ENCODE data around the gene BACH1.
A peak's percentile ranks its signal among the peaks of the same experiment; 100 is the strongest.

The BACH1 gene

DNA sequence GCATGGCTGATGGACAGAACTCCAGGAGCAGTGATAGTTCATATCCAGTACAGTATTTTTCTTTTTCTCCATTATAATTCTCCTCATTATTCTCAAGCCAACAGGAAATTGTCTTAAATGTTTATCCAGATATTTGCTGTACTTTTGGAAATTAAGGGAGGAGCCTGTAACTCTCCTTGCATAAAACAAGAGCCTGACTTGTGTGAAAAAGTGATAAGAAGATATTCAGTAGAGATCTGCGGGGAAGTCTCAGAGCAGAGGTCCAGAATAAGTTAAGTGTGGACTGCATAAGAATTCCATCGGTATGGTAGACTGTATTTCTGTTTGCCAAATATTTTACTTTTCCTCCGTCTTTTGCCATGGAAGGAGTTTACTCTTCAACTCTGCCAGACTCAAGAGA lies 70.2 kb downstream of the BACH1 start:
- TF ChIP-seq, protein P1, sequence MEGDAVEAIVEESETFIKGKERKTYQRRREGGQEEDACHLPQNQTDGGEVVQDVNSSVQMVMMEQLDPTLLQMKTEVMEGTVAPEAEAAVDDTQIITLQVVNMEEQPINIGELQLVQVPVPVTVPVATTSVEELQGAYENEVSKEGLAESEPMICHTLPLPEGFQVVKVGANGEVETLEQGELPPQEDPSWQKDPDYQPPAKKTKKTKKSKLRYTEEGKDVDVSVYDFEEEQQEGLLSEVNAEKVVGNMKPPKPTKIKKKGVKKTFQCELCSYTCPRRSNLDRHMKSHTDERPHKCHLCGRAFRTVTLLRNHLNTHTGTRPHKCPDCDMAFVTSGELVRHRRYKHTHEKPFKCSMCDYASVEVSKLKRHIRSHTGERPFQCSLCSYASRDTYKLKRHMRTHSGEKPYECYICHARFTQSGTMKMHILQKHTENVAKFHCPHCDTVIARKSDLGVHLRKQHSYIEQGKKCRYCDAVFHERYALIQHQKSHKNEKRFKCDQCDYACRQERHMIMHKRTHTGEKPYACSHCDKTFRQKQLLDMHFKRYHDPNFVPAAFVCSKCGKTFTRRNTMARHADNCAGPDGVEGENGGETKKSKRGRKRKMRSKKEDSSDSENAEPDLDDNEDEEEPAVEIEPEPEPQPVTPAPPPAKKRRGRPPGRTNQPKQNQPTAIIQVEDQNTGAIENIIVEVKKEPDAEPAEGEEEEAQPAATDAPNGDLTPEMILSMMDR (IDR thresholded peaks at IDR 0.05; ENCODE audit: insufficient read depth, low read length, missing control alignments), result no peak
- H3K4me3 ChIP-seq (ENCODE audit: low read depth, low read length), result no peak overlapping the region
- ChIA-PET POLR2A (no interaction called here), CTCF (interaction anchor here (0.7 to 6.1 kb wide), 4 partner anchors 7 to 277 kb away, joined by 3 to 138 read pairs (median 18); no protein-coding TSS in a partner anchor)
- no peak for DNase-seq (ENCODE audit: low read depth, low spot score)

DNA sequence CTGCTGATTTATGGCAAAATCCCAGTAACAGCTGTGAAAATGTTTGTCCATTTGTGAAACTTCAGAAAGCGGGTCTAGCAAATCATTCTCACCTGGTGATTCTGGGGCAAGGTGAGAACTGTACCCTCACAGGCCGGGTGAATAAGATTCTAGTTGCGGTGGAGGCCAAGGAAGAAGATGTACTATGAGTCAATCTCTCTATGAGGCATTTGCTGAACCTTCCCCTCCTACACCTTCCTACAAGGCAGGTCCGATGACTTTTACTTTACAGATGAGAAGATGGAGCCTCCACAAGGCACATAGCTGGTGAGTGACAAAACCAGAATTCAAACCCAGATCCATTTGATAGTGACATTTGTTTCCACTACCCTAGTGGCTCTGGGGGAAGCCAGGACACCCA lies 72.7 kb downstream of the BACH1 start:
- DNase-seq (ENCODE audit: low read depth, low spot score), result no peak
- POLR2A ChIA-PET, result no interaction called here
- no peak overlapping the region for H3K4me3 ChIP-seq (ENCODE audit: low read depth, low read length)
- TF ChIP-seq, protein P1 (IDR thresholded peaks at IDR 0.05; ENCODE audit: insufficient read depth, low read length, missing control alignments), result no peak
- CTCF ChIA-PET, result interaction anchor here (0.6 to 6.1 kb wide), 30 partner anchors 8 to 478 kb away, joined by 3 to 138 read pairs (median 5); partner anchors contain the start of gene MAP3K7CL

DNA sequence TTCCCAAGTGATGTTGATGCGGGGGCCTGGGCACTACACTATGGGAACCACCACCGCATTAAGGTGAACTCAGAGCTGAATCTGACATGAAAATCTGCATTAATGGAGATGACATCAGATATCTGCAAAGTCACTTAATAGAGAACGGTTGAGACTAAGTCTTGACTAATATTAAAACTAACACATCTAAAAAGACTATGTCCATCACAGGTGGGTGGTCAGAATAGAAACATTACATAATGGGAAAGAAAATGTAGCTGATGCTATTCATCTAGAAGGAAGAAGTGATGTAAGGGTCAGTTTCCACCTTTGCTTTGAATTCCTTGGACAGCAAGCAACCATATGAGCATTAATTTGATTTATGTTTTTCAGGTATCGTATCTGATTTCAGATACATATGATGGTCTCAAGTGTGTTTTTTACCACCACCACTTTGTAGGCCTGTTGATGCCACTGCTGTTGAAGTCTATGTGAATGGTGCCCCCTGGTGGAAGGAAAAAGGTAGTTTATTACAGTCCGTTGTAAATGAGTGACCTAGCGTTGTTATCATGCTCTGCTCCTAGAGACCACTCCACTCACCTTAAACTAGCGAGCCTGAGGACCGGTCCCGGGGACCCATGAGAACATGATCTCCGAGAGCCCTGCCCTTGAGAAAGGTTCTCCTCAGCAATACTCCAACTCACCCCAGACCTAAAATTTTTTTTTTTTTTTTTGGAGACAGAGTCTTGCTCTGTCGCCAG lies 73.5 kb downstream of the BACH1 start:
- DNase-seq (ENCODE audit: low read depth, low spot score), result no peak
- TF ChIP-seq, protein P1 (IDR thresholded peaks at IDR 0.05; ENCODE audit: insufficient read depth, low read length, missing control alignments), result peak; percentile 62
- ChIA-PET CTCF (interaction anchor here (0.6 to 6.1 kb wide), 33 partner anchors 8 to 477 kb away, joined by 3 to 138 read pairs (median 5); no protein-coding TSS in a partner anchor), POLR2A (interaction anchor here (0.6 kb wide), 1 partner anchor 209 kb away, joined by 3 read pairs; no protein-coding TSS in a partner anchor)
- no peak overlapping the region for H3K4me3 ChIP-seq (ENCODE audit: low read depth, low read length)

DNA sequence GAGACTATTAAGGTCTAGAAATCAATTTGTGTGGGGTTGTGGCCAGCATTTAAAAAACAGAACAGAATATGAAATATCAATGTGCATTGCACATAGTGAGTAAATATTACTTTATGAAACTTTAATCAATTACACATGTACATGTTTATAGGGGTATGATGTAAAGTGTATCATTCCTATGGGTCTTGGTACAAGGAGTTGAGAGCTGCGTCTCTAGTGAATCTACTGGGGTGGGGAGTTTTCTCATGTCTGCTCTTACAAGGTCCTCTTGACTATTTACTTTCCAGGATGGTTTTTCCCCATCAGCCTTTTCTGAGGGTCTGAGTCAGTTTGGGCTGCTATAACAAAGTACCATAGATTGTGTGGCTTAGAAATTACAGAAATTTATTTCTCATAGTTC lies 75.8 kb downstream of the BACH1 start:
- ChIA-PET POLR2A (no interaction called here), CTCF (interaction anchor here (1.4 to 6.1 kb wide), 5 partner anchors 14 to 283 kb away, joined by 4 to 138 read pairs (median 12); no protein-coding TSS in a partner anchor)
- TF ChIP-seq, protein P1 (IDR thresholded peaks at IDR 0.05; ENCODE audit: insufficient read depth, low read length, missing control alignments), result no peak
- no peak for DNase-seq (ENCODE audit: low read depth, low spot score)
- no peak overlapping the region for H3K4me3 ChIP-seq (ENCODE audit: low read depth, low read length)

DNA sequence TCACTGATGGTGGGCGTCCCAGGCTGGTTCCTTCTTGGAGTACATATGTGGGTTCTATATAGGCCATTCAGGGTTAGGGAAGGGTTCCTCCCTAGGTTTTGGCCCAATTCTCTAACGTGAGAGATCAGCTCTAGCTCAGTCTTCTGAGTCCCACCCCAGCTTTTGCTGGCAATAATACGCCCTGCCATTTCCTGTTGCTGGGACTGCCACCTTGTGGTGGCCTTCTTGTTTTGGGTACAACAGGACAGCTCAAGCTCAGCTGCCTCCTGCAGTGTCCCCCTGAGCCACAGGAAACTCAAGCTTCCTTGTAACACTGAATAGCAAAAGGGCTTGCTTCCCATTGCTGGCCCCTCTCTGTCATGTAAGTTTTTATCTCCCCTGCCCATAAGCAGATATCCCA lies 77.8 kb downstream of the BACH1 start:
- no peak for DNase-seq (ENCODE audit: low read depth, low spot score)
- ChIA-PET POLR2A (no interaction called here), CTCF (interaction anchor here (0.6 to 2.1 kb wide), 13 partner anchors 9 to 473 kb away, joined by 3 to 11 read pairs (median 4); no protein-coding TSS in a partner anchor)
- no peak overlapping the region for H3K4me3 ChIP-seq (ENCODE audit: low read depth, low read length)
- TF ChIP-seq, protein P1 (IDR thresholded peaks at IDR 0.05; ENCODE audit: insufficient read depth, low read length, missing control alignments), result peak; percentile 8

DNA sequence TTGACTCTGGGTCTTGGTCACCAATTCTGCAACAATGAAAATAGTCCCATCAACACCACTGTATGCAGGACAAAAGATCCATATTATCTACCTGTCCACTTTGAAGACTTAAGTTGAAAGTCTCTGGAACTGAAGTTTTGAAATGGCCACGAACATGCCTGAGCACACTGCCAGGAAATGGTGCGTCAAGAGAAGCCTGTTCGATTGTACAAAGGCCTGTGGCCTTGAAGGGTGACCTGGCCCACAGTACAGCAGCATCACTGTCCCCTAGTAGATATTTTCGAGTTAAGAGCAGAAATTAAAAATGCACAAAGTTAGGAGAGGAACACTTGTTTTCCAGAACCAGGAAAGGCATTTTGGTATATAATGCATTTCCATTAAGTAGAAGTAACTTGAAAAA lies 78.5 kb downstream of the BACH1 start:
- POLR2A ChIA-PET, result interaction anchor here (0.5 kb wide), 1 partner anchor 117 kb away, joined by 3 read pairs; no protein-coding TSS in a partner anchor
- CTCF ChIA-PET, result interaction anchor here (0.9 to 2.1 kb wide), 5 partner anchors 9 to 472 kb away, joined by 3 to 10 read pairs (median 3); no protein-coding TSS in a partner anchor
- TF ChIP-seq, protein P1 (IDR thresholded peaks at IDR 0.05; ENCODE audit: insufficient read depth, low read length, missing control alignments), result no peak
- no peak overlapping the region for H3K4me3 ChIP-seq (ENCODE audit: low read depth, low read length)
- no peak for DNase-seq (ENCODE audit: low read depth, low spot score)
